NAMALWA (cell line): ENCODE data around the gene TECTA.
A peak's percentile ranks its signal among the peaks of the same experiment; 100 is the strongest.

Experiments
- DNase-seq: peaks from one replicate; pipeline ENCODE4 v3.0.0-alpha.2; 2015; ENCODE audit warnings: low spot score

TECTA gene

DNA sequence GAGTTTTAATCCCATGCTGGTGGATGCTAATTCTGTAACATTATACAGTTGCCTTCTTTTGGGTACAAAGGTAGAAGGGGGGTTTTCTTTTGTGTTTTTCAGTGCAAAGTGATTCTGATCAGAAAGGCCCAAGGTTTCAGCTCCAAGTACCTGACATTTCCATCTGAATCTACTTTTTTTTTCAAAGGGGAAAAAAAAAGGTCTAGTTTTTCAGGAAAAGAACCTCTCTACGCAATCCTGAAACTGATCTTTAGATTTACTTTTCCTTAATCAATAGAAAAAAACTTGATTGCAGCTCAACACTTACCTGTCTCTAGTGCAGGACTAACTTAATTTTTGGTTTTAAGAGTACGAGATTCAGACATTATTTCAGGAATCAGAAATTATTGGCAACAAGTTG lies at the start of gene TECTA:
TSS of gene TECTA (plus strand) at position 301 of the 400 bp plus-strand sequence. CDS start 1,423 bp downstream, outside the sequence.
- no peak for DNase-seq

GRCh38 chr11:121053244-121053643 lies 47.8 kb upstream of the TECTA start:
- DNase-seq = no peak

GRCh38 chr11:121054266-121054665 lies 46.8 kb upstream of the TECTA start:
- DNase-seq = no peak

DNA sequence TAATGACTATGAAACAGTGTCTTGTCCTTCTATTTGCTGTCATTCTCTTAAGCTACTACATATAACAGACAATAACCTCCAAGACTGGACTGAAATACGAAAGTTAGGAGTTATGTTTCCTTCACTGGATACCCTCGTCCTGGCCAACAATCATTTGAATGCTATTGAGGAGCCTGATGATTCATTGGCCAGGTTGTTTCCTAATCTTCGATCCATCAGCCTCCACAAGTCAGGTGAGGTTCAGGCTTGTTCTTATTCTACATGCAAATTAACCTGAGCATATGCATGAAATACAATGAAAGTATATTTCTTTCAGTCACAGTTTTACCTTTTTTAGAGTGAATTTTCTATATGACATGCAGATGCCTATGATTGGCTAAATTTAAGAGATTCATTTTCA lies 46.0 kb upstream of the TECTA start:
- DNase-seq = no peak

GRCh38 chr11:121057922-121058321 lies 43.1 kb upstream of the TECTA start:
- no peak for DNase-seq

- no peak for DNase-seq
Measured at GRCh38 chr11:121058941-121059340, 42.1 kb upstream of the TECTA start.

DNA sequence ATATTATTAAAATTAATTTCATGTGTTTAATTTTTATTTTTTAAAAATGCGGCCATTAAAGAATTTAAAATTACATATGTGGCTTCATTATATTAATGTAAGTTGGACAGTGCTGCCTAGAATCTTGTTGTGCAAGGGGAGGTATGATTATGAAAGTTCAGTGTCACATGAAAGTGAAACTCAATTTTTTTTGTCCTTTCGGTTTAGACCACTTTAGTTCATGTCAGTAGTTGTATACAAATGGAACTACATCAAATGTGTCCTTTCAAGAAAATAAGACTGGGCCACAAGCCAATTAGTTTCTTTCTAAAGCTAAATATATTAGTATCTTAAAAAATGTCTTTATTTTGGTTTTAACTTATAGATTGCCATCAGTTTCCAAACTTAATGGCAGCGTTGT lies 41.4 kb upstream of the TECTA start:
- DNase-seq = no peak

DNA sequence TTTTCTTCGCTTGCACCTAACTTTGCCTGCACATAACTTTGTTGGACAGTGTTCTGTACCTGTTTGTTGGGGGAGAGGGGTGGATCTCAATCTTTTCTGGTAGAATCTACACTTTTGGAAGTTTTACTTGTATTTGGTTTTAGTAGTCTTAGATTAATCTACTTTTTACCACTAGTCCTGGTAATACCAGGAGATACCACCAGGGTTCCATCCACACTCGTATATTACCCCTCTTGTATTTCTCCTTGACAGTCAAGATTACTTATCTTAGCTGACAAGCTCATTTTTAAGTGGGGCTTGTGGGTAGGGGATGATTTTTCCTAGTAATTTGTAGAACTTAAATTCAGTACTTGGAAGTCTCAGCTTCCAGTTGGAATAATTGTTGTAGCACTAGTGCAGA lies 37.3 kb upstream of the TECTA start:
- peak; percentile 30 for DNase-seq

- DNase-seq = no peak
Measured at GRCh38 chr11:121066623-121067022, 34.4 kb upstream of the TECTA start.

DNA sequence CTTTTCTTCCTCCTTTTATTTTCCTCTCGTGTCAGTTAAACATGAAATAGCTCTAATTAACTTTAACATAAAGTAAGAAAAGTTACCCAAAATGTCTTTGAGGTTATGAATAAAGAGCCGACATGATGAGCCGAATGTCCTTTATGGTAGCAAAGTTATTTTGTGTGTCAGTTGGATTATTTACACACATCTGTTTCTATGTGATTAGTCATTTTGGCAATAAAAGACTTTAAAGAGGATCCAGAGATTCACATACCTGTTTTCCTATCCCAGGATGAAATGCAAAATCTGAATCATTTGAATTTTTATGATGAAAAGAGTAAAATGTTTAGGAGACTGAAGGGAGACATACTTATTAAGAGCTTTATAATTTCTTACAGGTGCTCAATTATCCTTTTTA lies 34.0 kb upstream of the TECTA start:
- no peak for DNase-seq

DNA sequence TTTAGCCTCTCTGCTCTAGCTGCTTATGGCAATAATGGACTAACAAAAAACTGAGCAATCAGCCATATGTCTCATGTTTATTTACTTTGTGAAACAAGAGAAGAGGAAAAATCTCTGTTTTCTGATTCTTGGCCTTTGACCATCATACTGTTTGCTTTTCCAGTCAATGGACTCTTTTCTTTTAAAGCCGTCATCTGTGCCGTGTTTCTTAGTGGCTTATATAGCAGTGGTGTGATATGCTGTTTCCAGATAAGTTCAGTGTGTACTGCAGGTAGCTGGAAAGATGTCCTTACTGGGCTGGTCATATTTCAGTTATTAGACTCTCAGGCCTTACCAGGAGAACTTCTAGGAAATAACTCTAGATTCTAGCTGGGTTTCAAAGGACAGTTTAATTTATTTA lies 33.6 kb upstream of the TECTA start:
- no peak for DNase-seq

- no peak for DNase-seq
Measured at GRCh38 chr11:121067962-121068647, 32.9 kb upstream of the TECTA start.

- DNase-seq = no peak
Measured at GRCh38 chr11:121068787-121069186, 32.3 kb upstream of the TECTA start.

DNA sequence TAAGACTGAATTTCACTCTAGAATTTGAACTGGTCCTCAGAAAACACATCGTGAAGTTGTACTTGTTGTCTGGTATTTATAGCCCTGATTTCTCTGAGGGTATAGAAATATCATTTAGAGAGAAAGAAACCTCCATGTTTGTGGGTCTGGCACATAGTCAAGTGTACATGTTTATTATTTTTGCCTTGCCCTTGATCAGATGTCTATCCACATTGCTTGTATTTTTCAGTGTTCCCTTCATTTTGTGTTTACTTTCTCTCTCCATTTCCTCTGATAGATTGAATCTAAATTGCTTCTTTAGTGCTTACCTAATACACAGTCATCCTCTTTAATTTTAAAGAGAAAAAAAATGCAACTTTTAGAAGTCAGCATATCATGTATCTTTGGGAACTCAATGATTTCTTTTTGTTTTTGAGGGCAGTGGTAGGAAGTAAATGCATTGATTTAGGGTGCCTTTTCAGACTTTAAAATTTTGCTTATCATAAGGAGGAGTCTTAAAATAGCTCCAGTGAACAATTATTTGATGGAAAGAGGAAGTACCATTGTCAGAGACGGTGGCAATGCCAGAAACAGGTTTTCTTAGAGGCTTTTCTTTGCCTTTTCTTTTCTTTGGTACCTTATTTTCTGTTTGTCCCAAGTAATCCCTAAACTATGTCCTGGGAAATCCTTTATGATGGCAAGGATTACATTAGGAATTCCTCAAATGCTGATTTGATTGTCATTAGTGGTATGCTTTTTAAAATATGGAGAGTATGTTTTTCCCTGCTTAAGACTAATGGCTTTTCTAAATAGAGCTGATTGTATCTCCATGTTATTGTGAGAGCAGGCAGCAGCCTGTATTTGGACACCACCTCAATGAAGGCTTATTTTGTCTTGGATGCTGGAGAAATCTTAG lies 29.8 kb upstream of the TECTA start:
- no peak for DNase-seq

DNA sequence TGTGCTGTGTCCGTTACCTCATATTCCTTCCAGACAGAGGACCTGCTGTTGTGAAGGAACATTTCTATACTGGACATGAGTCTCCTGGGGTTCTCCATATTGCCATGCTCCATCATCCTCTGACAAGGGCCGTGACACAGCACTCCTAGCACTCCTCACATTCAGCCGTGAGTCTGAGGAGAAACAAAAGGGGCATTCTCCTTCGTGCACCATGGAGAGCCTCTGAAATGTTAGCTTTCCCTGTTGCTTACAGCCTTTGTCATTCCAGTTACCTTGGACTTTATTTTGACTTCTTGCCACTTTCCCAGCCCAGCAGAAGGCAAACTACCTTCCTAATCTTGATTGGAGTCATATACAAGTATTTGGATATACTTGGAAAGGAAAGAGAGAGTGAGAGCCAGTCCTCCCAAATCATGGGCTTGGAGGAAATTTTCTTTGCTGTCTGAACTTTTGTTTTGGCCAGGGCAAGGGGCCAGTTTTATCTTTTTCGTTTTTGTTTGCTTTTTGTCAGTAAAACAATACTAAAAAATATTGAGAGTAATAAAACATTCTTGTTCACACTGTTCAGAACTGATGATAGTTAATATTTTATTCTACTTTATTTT lies 29.1 kb upstream of the TECTA start:
- no peak for DNase-seq

DNA sequence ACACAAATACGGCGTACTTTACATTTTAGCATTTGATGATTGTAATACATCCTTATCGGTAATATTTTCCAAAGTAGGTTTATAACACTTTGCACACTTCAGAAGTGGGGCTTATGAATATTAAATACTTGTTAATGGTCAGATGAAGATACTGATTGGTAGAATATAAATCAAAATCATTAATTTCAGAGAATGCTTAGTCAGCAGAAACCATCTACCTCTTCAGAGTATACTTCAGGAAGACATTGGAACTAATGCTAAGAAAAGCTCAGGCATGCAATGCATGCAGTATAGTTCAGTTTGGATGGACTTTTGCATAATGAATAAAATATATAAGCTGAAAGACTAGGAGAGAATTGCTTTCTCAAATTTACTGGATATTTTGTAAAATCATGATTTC lies 19.7 kb upstream of the TECTA start:
- DNase-seq = no peak

- DNase-seq = no peak
Measured at GRCh38 chr11:121082219-121082618, 18.8 kb upstream of the TECTA start.

GRCh38 chr11:121082670-121083069 lies 18.4 kb upstream of the TECTA start:
- DNase-seq = no peak

- DNase-seq = no peak
Measured at GRCh38 chr11:121086866-121087265, 14.2 kb upstream of the TECTA start.

GRCh38 chr11:121089566-121089965 lies 11.5 kb upstream of the TECTA start:
- no peak for DNase-seq

GRCh38 chr11:121090145-121090721 lies 10.8 kb upstream of the TECTA start:
- no peak for DNase-seq

GRCh38 chr11:121091492-121092152 lies 9.4 kb upstream of the TECTA start:
- DNase-seq = no peak
